Urinary bladder (tissue), 4 donors: ENCODE results near the gene CDH8. TPM values are rescaled to one million over a fixed set of nuclear protein-coding genes. Genes with fewer than 3 reads are reported as not detected.

Experiments
- DNase-seq: peaks from one replicate; pipeline ENCODE4 v3.0.0-alpha.2; 2015; ENCODE audit errors: extremely low spot score
- H3K27ac ChIP-seq: one replicate; pipeline ENCODE4 v1.5.1; 2013; ENCODE audit warnings: low read depth, mild to moderate bottlenecking, moderate library complexity
- H3K36me3 ChIP-seq: one replicate; pipeline ENCODE4 v1.6.1; 2013; ENCODE audit warnings: mild to moderate bottlenecking, moderate library complexity; ENCODE audit not compliant: insufficient read depth
- H3K4me1 ChIP-seq: one replicate; pipeline ENCODE4 v1.6.1; 2013; ENCODE audit warnings: mild to moderate bottlenecking, moderate library complexity; ENCODE audit not compliant: insufficient read depth
- H3K4me3 ChIP-seq: one replicate; pipeline ENCODE4 v1.5.1; 2013; ENCODE audit warnings: low read depth, low read length
- WGBS: extraction: QIAGEN DNeasy Blood & Tissue Kit; methylation state at CpG from one replicate; pipeline ENCODE4 v1.1.7; 2013; 5-methylcytosine and 5-hydroxymethylcytosine counted together
- polyA plus RNA-seq: library from polyadenylated mRNA; stranded (reverse); fragments of 200-250 nt; gene quantifications from one replicate; pipeline ENCODE4 v1.2.3, GENCODE V29; 2013
- total RNA-seq: library from RNA; depleted of rRNA; stranded (reverse); fragments of >200 nt; gene quantifications from one replicate; pipeline ENCODE4 v1.2.3, GENCODE V29; 2014
- donor health status: healthy with polysubstance abuse.
- donor health status: healthy.

CDH8 gene
- total and polyA plus RNA-seq, 2 donors: 0.51 to 8.9 TPM

- Histone ChIP-seq H3K4me1 (no peaks in the 10 kb centered on the region), H3K4me3 (no peak overlapping the region), H3K27ac (no peak overlapping the region), H3K36me3 (no peaks in the 10 kb centered on the region)
- DNase-seq: no peak
- WGBS: 84% methylated on average over 2 of the region's 2 CpGs
Measured at GRCh38 chr16:61892531-61892930, 143.7 kb downstream of the CDH8 start.

- 82% methylated on average over 3 of the region's 3 CpGs for WGBS
- no peak overlapping the region for H3K4me3 ChIP-seq
- H3K27ac ChIP-seq: no peak overlapping the region
- DNase-seq: no peak
- no peaks in the 10 kb centered on the region for H3K36me3 ChIP-seq
- H3K4me1 ChIP-seq: no peaks in the 10 kb centered on the region
Measured at GRCh38 chr16:61891460-61891859, 144.8 kb downstream of the CDH8 start.

DNA sequence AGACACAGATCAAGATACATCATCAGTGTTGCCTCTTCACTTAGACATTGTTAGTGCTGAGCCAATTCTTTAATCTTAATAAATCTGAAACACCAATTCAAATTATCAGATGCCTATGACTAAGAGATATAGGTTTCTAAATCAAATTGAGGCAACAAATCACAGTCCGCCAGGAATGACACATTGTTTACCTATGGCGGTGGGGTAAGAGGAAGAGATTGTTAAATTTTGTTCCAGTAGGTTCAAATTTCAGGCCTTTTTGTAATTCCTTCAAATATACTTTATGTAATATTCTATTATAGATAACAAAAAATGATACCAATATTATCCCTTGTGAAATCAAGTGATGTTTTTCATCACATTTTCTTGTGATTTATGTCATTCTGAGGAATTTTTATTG lies 145.9 kb downstream of the CDH8 start:
- no peak for DNase-seq
- Histone ChIP-seq H3K4me3 (no peak overlapping the region), H3K36me3 (no peaks in the 10 kb centered on the region), H3K4me1 (no peaks in the 10 kb centered on the region), H3K27ac (no peak overlapping the region)
- WGBS: 78% methylated on average over 2 of the region's 2 CpGs

DNA sequence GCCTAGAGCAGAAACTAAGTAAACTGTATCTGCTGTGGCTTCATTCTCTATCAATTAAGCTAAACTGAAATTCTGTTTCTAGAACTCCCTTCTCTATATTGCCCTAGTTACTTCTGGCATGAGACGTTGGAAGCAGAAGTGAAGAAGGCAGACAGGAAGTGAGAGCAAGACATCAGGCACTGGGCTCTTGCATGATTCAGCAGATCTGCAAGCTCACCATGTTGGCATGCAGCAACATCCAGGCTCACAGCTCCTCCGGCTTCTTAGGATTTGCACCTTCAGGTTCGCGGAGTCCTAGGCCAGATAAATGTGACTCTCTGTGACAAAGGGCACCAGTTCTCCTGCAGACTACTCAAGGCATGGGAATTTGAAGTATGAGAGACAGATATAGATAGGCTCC lies 148.3 kb downstream of the CDH8 start:
- Histone ChIP-seq H3K27ac (no peak overlapping the region), H3K36me3 (no peaks in the 10 kb centered on the region), H3K4me1 (no peaks in the 10 kb centered on the region), H3K4me3 (no peak overlapping the region)
- 63% methylated on average over 4 of the region's 4 CpGs for WGBS
- DNase-seq: no peak

GRCh38 chr16:61885343-61885742 lies 150.9 kb downstream of the CDH8 start:
- no peak overlapping the region for H3K27ac ChIP-seq
- DNase-seq: no peak
- no peak overlapping the region for H3K4me3 ChIP-seq
- no peaks in the 10 kb centered on the region for H3K4me1 ChIP-seq
- WGBS: 78% methylated on average over 6 of the region's 6 CpGs
- H3K36me3 ChIP-seq: no peaks in the 10 kb centered on the region

- WGBS: 90% methylated on average over 3 of the region's 3 CpGs
- H3K4me1 ChIP-seq: no peaks in the 10 kb centered on the region
- H3K27ac ChIP-seq: no peak overlapping the region
- no peak for DNase-seq
- no peak overlapping the region for H3K4me3 ChIP-seq
- H3K36me3 ChIP-seq: no peaks in the 10 kb centered on the region
Measured at GRCh38 chr16:61879306-61879705, 156.9 kb downstream of the CDH8 start.

- 90% methylated on average over 1 of the region's 1 CpG for WGBS
- Histone ChIP-seq H3K36me3 (no peaks in the 10 kb centered on the region), H3K4me1 (no peaks in the 10 kb centered on the region), H3K4me3 (no peak overlapping the region), H3K27ac (no peak overlapping the region)
- no peak for DNase-seq
Measured at GRCh38 chr16:61877436-61877835, 158.8 kb downstream of the CDH8 start.

GRCh38 chr16:61872778-61873119 lies 163.5 kb downstream of the CDH8 start:
- DNase-seq: no peak
- no peak overlapping the region for H3K27ac ChIP-seq
- H3K36me3 ChIP-seq: no peaks in the 10 kb centered on the region
- no peak overlapping the region for H3K4me3 ChIP-seq
- H3K4me1 ChIP-seq: no peaks in the 10 kb centered on the region

DNA sequence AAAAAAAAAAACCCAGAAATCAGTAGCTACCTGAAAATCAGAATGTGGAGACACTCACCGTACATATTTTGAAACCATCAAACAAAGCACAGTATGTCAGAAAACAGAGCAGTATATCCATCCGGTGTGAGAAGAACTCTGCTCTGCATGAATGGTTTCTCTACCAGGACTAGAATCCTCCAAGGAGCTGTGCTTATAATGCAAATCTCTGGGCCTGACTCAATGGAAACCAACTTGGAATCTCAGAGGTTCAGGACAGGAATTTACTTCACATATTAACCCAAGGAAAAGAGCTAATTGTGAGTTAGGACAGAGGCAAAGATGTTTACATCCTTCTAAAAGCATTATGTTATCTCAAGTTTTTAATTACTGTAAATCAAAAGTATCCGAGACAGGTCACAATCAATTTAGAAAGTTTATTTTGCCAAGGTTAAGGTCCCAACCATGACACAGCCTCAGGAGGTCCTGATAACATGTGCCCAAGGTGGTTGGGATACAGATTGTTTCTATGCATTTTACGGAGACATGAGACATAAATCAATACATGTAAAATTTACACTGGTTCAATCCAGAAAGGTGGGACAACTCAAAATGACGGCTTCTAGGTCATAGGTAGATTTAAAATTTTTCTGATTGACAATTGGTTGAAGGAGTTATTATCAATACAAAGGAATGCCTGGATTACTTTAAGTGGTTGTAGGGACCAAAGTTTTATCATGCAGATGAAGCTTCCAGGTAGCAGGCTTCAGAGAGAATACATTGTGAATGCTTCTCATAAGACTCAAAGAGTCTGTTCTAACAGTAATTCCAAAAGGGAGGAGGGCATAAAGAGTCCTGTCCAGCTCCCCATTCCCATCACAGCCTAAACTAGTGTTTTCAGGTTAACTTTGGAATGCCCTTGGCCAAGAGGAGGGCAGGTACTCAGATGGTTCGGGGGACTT lies 164.1 kb downstream of the CDH8 start:
- Histone ChIP-seq H3K27ac (no peak overlapping the region), H3K4me1 (no peaks in the 10 kb centered on the region), H3K36me3 (no peaks in the 10 kb centered on the region), H3K4me3 (no peak overlapping the region)
- WGBS: 82% methylated on average over 6 of the region's 6 CpGs
- no peak for DNase-seq

- Histone ChIP-seq H3K4me1 (no peaks in the 10 kb centered on the region), H3K4me3 (no peak overlapping the region), H3K27ac (no peak overlapping the region), H3K36me3 (no peaks in the 10 kb centered on the region)
- 83% methylated on average over 6 of the region's 6 CpGs for WGBS
- no peak for DNase-seq
Measured at GRCh38 chr16:61862221-61863155, 173.8 kb downstream of the CDH8 start.

DNA sequence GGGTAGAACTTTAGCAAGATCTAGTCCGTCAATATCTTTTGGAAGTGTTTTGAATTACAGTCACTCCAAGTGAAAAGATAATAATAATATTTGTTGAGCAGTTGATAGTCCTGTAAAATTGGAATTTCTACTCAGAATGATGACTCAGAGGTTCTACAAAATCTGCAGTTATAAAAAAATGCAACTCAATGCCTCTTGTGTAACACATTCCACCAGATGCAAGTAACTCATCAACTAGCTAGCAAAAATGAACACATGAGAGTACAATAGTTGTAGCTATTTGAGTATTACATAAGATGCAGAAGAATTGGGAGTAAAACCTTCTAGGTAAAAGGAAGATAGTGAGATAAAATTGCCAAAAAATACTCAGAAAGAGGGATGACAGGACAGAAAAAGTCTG lies 177.2 kb downstream of the CDH8 start:
- Histone ChIP-seq H3K27ac (no peak overlapping the region), H3K36me3 (no peaks in the 10 kb centered on the region), H3K4me1 (no peaks in the 10 kb centered on the region), H3K4me3 (no peak overlapping the region)
- WGBS: 90% methylated on average over 1 of the region's 1 CpG
- no peak for DNase-seq

DNA sequence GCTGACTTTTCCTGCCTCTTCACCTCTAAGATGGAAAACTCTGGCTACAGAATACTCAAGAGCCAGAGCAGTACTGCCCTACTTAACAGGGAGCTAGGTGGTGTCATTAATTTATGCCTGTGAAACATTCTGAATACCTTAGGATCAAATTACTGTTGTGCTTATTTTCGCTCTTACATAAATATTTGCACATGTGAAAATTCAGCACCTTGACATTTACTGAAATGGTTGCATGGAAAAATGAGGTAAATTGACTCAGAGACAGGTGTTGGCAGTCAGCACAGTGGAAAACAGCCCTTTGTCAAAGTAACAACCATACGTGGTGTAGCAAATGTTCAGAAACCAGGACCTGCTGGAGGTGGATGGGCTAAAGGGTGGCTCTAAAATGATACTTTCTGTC lies 193.6 kb downstream of the CDH8 start:
- Histone ChIP-seq H3K4me3 (no peak overlapping the region), H3K36me3 (no peaks in the 10 kb centered on the region), H3K27ac (no peak overlapping the region), H3K4me1 (no peaks in the 10 kb centered on the region)
- 67% methylated on average over 2 of the region's 2 CpGs for WGBS
- DNase-seq: no peak

DNA sequence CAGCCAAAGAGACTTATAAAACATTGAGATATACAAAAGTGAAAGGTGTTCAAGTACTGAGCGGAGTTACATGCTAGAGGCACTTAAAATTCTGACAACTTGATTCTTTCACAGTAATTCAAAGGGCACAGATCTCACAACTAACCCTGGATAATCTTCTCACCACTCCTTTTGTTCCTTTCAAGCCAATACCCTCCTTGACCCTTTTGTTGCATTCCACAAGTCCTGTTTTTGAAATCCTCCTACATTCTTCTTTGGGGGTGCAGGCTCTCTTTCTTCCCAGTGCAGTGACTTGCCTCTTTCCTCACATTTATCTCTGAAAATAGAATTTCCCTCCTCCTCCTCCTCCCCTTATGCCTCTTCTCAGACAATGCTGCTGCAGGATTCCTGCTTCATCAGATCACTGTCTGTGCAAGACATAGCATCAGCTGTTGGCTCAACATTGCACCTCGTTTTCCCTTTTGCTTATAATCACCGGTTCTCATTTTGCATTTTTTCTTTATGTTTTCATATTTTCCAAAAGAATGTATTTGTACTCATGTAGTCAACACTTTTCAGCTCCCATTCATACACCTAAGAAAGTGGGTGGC lies 199.3 kb downstream of the CDH8 start:
- no peaks in the 10 kb centered on the region for H3K36me3 ChIP-seq
- no peak overlapping the region for H3K4me3 ChIP-seq
- DNase-seq: no peak
- no peak overlapping the region for H3K27ac ChIP-seq
- 42% methylated on average over 3 of the region's 3 CpGs for WGBS
- H3K4me1 ChIP-seq: no peaks in the 10 kb centered on the region
